GM12892 (cell line): Measurements from ENCODE around the gene SLC9A5.

Source experiments
- POLR2A ChIP-seq: IDR thresholded peaks from 2 replicates; pipeline ENCODE4 v1.6.1; 2011; ENCODE audit warnings: low read depth, low read length, control low read depth
- POLR2AphosphoS5 ChIP-seq: IDR thresholded peaks from 2 replicates; pipeline ENCODE4 v1.6.1; 2011; ENCODE audit warnings: low read depth, low read length, control low read depth
- TAF1 ChIP-seq: IDR thresholded peaks from 2 replicates; pipeline ENCODE4 v1.6.1; 2011; ENCODE audit warnings: low read depth, mild to moderate bottlenecking, control low read depth, low read length, borderline replicate concordance

GRCh38 chr16:67277294-67277998, 28.7 kb downstream of the SLC9A5 start:
- TF ChIP-seq POLR2A (no peak), TAF1 (no peak), POLR2AphosphoS5 (no peak)
